ENCODE data around the gene TIMM10B.
"Not testable (repeated sequence)": the region's sequence is repeated elsewhere in the genome, so short reads cannot be mapped to it uniquely, and the experiment has no call there.

TIMM10B gene

DNA sequence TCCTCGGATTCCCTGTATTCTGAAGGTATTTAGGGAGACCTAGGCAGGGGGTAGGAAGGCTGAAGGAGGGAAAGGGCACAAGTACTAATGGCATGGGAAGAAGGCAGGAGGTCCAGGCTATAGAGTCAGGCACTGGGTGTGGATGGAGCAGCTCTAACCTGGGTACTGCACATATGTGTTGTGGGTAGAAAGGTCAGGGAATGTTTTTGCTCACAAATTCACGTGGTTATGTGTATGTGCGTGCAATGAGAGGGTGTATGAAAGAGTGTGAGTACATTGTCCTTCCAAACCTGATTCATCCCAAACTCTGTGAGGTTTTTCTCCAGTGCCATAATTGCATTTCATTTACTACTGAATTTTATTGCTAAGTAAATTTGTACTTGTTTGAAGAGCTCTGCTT, 39.0 kb downstream of the TIMM10B start:
- DNase-seq = no peak

DNA sequence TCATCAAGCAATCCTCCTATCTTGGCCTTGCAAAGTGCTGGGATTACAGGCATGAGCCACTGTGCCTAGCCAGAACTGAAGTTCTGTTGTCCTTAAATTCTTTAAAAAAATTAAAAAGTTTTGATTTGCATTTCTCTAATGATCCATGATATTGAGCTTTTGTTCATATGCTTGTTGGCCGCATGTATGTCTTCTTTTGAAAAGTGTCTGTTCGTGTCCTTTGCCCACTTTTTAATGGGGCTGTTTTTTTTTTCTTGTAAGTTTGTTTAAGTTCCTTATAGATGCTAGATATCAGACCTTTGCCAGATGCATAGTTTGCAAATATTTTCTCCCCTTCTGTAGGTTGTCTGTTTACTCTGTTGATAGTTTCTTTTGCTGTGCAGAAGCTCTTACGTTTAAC, 40.6 kb downstream of the TIMM10B start:
- DNase-seq = not testable (repeated sequence)

- no peak for DNase-seq
Observed at GRCh38 chr11:6523253-6523652, 42.0 kb downstream of the TIMM10B start.

DNA sequence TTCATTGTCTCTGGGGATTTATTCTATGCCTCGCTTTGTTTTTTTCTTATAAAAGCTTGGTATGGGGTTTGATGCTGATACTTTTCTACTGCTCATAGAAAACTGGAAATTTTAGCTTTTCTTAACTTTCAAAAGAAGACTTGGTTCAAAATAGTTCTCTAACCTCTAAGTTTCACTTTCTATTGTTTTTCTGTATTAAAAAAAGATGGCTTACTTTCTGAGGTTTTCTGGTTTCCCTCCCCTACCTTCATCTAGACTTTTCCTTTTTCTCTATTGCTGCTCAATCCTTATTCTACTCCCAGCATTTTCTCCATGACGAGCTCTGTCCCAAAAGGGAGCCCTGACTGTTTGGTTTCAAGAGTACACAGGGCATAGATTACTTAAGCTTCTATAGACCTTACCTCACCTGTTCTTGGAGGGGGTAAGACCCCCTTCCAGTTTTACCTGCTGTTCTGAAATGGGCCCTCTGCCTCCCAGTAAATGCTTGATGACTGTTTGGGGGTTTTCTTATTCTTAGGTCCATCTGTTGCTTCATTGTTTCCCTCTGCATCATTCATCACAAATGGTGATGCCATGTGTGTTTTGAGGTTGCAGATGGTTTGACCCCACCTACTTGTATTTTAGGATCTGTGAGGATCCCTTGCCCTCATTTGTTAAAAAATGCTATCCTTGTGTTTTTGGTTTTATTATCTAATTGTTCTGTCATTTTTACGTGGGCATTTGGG, 45.3 kb downstream of the TIMM10B start:
- no peak for DNase-seq

GRCh38 chr11:6529266-6529665, 48.0 kb downstream of the TIMM10B start:
- DNase-seq = no peak

GRCh38 chr11:6530848-6531247, 49.5 kb downstream of the TIMM10B start:
- DNase-seq = no peak

DNA sequence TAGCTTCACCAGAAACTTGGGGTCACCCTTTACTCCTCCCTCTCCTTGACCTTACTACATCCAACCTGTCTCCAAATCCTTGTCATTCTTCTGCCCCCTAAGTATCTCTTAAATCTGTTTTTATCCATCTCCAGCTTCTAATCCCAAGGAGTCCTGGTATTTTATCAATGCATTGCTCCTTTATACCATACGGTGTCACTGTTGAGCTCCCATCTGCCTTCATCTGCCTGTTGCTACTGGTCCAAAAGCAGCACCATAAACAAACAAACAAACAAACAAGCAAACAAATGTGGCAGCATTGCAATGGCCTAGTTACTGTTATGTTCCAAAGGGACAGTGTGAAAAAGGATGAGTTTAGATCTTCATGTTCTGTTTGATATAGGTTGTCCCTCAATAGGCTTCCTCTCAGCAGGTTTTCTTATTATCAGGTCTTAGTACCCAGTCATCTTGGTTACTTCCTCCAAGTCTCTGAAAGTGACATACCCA, 50.0 kb downstream of the TIMM10B start:
- no peak for DNase-seq
